Osteocyte (in vitro differentiated cells): ENCODE data around the gene DAAM1. TPM values are rescaled to one million over a fixed set of nuclear protein-coding genes. Genes with fewer than 3 reads are reported as not detected.

ENCODE experiments used
- DNase-seq: peaks from one replicate; pipeline ENCODE4 v3.0.0; 2021; ENCODE audit warnings: mixed read lengths; ENCODE audit not compliant: unreplicated experiment; ENCODE audit errors: extremely low spot score
- H3K27ac Mint-ChIP-seq: one replicate; pipeline ENCODE4 v1.8.0; 2021; ENCODE audit warnings: mild to moderate bottlenecking, mixed read lengths; ENCODE audit not compliant: unreplicated experiment
- H3K27me3 Mint-ChIP-seq: one replicate; pipeline ENCODE4 v1.8.0; 2021; ENCODE audit warnings: mixed read lengths; ENCODE audit not compliant: unreplicated experiment
- H3K36me3 Mint-ChIP-seq: one replicate; pipeline ENCODE4 v1.8.0; 2021; ENCODE audit warnings: mixed read lengths; ENCODE audit not compliant: unreplicated experiment
- H3K4me1 Mint-ChIP-seq: one replicate; pipeline ENCODE4 v1.8.0; 2021; ENCODE audit warnings: mixed read lengths; ENCODE audit not compliant: unreplicated experiment
- H3K4me3 Mint-ChIP-seq: one replicate; pipeline ENCODE4 v1.8.0; 2021; ENCODE audit warnings: mild to moderate bottlenecking, moderate library complexity, mixed read lengths; ENCODE audit not compliant: unreplicated experiment
- H3K9me3 Mint-ChIP-seq: one replicate; pipeline ENCODE4 v1.8.0; 2021; ENCODE audit warnings: mixed read lengths; ENCODE audit not compliant: unreplicated experiment
- total RNA-seq: library from RNA; stranded (reverse); gene quantifications from 2 replicates; pipeline ENCODE4 v1.2.1, GENCODE V29; 2021
- TF ChIP-seq, protein P1 (sequence below): fragments of 200-600 bp; sonication (generic); IDR thresholded peaks from 2 replicates; pipeline ENCODE4 v1.5.0; 2021; ENCODE audit warnings: antibody characterized with exemption, mild to moderate bottlenecking, moderate library complexity

Gene DAAM1
- total RNA-seq, 1 donor from 2014 or later: 22.8 TPM

DNA sequence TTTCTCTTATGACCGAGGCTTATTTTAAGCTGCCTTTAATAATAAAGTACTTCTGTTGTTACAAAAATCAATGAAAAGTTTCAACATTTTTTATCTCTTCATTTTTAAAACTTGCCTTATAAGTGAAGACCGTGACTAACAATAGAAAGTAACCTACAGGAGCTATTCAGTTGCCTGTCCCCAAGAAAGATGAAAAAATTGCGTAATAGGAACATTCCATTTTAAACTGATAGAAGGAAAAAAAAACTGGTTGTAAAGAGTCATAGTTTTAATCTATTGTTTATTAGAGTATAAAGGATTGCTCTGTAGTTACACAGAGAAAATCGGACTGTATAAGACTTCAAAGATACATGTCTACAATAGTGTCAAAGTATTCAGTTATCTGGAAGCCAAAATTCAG, 83.3 kb downstream of the DAAM1 start:
- peaks cover 52% of the 10 kb centered on the region for H3K4me1 Mint-ChIP-seq
- H3K4me3 Mint-ChIP-seq: no peak overlapping the region
- no peak overlapping the region for H3K27ac Mint-ChIP-seq
- no peak for DNase-seq
- H3K27me3 Mint-ChIP-seq: no peaks in the 10 kb centered on the region
- no peaks in the 10 kb centered on the region for H3K9me3 Mint-ChIP-seq
- peaks cover 8% of the 10 kb centered on the region for H3K36me3 Mint-ChIP-seq
- TF ChIP-seq, protein P1, sequence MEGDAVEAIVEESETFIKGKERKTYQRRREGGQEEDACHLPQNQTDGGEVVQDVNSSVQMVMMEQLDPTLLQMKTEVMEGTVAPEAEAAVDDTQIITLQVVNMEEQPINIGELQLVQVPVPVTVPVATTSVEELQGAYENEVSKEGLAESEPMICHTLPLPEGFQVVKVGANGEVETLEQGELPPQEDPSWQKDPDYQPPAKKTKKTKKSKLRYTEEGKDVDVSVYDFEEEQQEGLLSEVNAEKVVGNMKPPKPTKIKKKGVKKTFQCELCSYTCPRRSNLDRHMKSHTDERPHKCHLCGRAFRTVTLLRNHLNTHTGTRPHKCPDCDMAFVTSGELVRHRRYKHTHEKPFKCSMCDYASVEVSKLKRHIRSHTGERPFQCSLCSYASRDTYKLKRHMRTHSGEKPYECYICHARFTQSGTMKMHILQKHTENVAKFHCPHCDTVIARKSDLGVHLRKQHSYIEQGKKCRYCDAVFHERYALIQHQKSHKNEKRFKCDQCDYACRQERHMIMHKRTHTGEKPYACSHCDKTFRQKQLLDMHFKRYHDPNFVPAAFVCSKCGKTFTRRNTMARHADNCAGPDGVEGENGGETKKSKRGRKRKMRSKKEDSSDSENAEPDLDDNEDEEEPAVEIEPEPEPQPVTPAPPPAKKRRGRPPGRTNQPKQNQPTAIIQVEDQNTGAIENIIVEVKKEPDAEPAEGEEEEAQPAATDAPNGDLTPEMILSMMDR: no peak

- no peak for DNase-seq
- no peaks in the 10 kb centered on the region for H3K27me3 Mint-ChIP-seq
- peaks cover 8% of the 10 kb centered on the region for H3K36me3 Mint-ChIP-seq
- peaks cover 51% of the 10 kb centered on the region for H3K4me1 Mint-ChIP-seq
- TF ChIP-seq, protein P1: no peak
- no peak overlapping the region for H3K27ac Mint-ChIP-seq
- H3K4me3 Mint-ChIP-seq: no peak overlapping the region
- no peaks in the 10 kb centered on the region for H3K9me3 Mint-ChIP-seq
These were observed 84.2 kb downstream of the DAAM1 start for GRCh38 chr14:59272633-59273032.

DNA sequence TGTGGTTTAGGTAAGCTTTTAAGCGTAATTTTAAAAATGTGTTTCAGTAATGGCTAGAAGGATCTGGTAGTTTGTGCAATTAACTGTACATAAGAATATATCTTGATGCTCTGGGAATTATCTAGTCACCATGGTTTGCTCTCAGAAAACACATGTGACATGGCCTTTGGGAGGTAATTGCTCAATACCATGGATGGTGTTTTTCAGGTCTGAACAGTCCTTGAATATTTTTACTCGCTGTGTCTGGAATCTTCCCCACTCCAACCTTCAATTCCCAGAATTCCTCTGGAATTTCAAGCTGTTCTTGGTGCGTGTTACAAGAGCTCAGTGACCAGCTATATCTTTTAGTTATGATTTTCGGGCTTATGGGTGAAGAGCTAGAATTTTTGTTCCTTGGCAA, 85.3 kb downstream of the DAAM1 start:
- Mint-ChIP-seq H3K4me1 (peaks cover 51% of the 10 kb centered on the region), H3K9me3 (no peaks in the 10 kb centered on the region), H3K27ac (no peak overlapping the region), H3K4me3 (no peak overlapping the region), H3K36me3 (peaks cover 6% of the 10 kb centered on the region), H3K27me3 (no peaks in the 10 kb centered on the region)
- TF ChIP-seq, protein P1: no peak
- no peak for DNase-seq

- Mint-ChIP-seq H3K9me3 (no peaks in the 10 kb centered on the region), H3K4me3 (peak overlapping the region; percentile 6), H3K27me3 (no peaks in the 10 kb centered on the region), H3K27ac (peak overlapping the region; percentile 80), H3K36me3 (peaks cover 2% of the 10 kb centered on the region), H3K4me1 (peaks cover 52% of the 10 kb centered on the region)
- no peak for DNase-seq
- TF ChIP-seq, protein P1: no peak
These were observed 86.5 kb downstream of the DAAM1 start for GRCh38 chr14:59274991-59275391.

GRCh38 chr14:59275668-59276067, 87.2 kb downstream of the DAAM1 start:
- Mint-ChIP-seq H3K4me1 (peaks cover 52% of the 10 kb centered on the region), H3K9me3 (no peaks in the 10 kb centered on the region), H3K27me3 (no peaks in the 10 kb centered on the region), H3K27ac (peak overlapping the region; percentile 80), H3K4me3 (no peak overlapping the region), H3K36me3 (peaks cover 2% of the 10 kb centered on the region)
- no peak for DNase-seq
- TF ChIP-seq, protein P1: no peak
